ENCODE measurements around the gene SOS1.

GRCh38 chr2:39150890-39151497 is 30.1 kb upstream of the SOS1 start:
- TF ChIP-seq EP300 (IDR thresholded peaks at IDR 0.05) (no peak), POLR2A (IDR thresholded peaks at IDR 0.05) (no peak)

Measured in ovary (tissue), 1 donor.